IPS DF 6.9 (cell line): ENCODE data around the gene CAMTA1.

ENCODE experiments used
- DNase-seq: peaks from one replicate; pipeline ENCODE4 v3.0.0-alpha.2; 2013; ENCODE audit warnings: low read depth, low spot score
- H3K27ac ChIP-seq: one replicate; pipeline ENCODE4 v1.5.1; 2013; ENCODE audit warnings: low read length, control low read depth
- H3K27me3 ChIP-seq: 2 replicates; pipeline ENCODE4 v1.6.1; 2013; ENCODE audit warnings: mild to moderate bottlenecking, low read length; ENCODE audit not compliant: control insufficient read depth, insufficient read depth
- H3K36me3 ChIP-seq: 2 replicates; pipeline ENCODE4 v1.6.1; 2013; ENCODE audit warnings: low read length; ENCODE audit not compliant: control insufficient read depth, insufficient read depth
- H3K4me1 ChIP-seq: 2 replicates; pipeline ENCODE4 v1.6.1; 2013; ENCODE audit warnings: low read length; ENCODE audit not compliant: control insufficient read depth, insufficient read depth
- H3K4me3 ChIP-seq: 2 replicates; pipeline ENCODE4 v1.5.1; 2013; ENCODE audit warnings: mild to moderate bottlenecking, low read length
- H3K9me3 ChIP-seq: 2 replicates; pipeline ENCODE4 v1.6.1; 2013; ENCODE audit warnings: low read length, inconsistent platforms; ENCODE audit not compliant: control insufficient read depth, insufficient read depth
- WGBS: extraction: QIAGEN DNeasy Blood & Tissue Kit; methylation state at CpG from one replicate; pipeline ENCODE4 v1.1.7; 2013; ENCODE audit warnings: mixed read lengths, missing lambda C conversion rate; ENCODE audit not compliant: insufficient read length, insufficient coverage; 5-methylcytosine and 5-hydroxymethylcytosine counted together

CAMTA1 gene

DNA sequence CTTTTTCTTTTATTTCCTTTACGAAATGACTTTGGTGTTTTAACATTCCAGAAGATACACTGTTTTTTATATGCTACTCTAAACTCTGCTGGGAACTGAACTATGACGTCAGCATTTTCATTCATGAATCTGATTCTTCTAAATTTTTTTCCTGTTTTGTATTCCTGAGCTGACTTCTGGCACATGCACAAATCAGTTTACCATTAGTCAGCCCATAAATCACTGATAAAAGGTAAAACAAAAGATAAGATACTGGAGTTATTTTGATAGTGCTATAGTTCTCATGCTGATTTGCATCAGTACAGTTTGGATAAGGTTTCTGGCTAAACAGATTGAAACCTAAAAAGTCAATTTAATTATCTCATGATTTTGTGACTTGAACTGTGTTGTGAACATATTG lies 10.4 kb downstream of the CAMTA1 start:
- no peak overlapping the region for H3K27ac ChIP-seq
- no peak overlapping the region for H3K4me3 ChIP-seq
- H3K36me3 ChIP-seq = no peaks in the 10 kb centered on the region
- no peaks in the 10 kb centered on the region for H3K27me3 ChIP-seq
- DNase-seq = no peak
- H3K4me1 ChIP-seq = no peaks in the 10 kb centered on the region
- H3K9me3 ChIP-seq = no peaks in the 10 kb centered on the region
- no CpG with 5 or more reads among the region's 2 CpGs for WGBS

DNA sequence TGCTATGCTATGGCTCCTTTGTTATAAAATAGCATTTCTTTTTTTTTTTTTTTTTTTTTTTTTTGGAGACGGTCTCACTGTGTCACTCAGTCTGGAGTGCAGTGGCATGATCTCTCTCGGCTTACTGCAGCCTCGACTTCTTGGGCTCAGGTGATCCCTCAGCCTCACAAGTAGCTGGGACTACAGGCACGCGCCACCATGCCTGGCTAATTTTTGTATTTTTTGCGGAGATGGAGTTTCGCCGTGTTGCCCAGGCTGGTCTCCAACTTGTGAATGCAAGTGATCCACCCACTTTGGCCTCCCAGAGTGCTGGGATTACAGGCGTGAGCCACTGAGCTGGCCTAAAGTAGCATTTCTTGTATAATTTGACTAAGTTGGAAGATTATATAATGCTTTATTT lies 10.8 kb downstream of the CAMTA1 start:
- no peak for DNase-seq
- no peak overlapping the region for H3K27ac ChIP-seq
- H3K4me1 ChIP-seq = no peaks in the 10 kb centered on the region

DNA sequence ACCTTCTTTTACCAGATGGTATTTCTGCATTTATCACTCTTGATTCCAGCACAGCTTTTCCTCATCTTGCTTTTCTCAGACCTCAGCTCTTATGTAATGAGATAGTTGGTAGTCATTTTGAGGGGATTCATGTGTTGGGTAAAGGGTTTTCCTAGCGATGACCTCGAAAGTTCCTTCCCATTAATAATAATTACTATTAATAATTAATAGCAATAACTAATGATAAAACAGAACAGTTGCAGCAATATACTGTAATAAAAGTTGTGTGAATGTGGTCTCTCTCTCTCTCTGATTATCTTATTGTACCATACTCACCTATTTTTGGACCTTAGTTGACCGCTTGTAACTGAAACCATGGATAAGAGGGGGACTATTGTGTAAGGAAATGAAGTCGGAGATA lies 14.2 kb downstream of the CAMTA1 start:
- WGBS = no CpG with 5 or more reads among the region's 4 CpGs
- no peaks in the 10 kb centered on the region for H3K36me3 ChIP-seq
- H3K27me3 ChIP-seq = no peaks in the 10 kb centered on the region
- H3K27ac ChIP-seq = no peak overlapping the region
- no peaks in the 10 kb centered on the region for H3K9me3 ChIP-seq
- no peak for DNase-seq
- H3K4me3 ChIP-seq = no peak overlapping the region
- H3K4me1 ChIP-seq = no peaks in the 10 kb centered on the region; the same call in 1 of the 2 replicates

More for the DNA sequence above, 10.8 kb downstream of the CAMTA1 start:
- Histone ChIP-seq H3K27me3 (no peaks in the 10 kb centered on the region), H3K36me3 (no peaks in the 10 kb centered on the region), H3K4me3 (no peak overlapping the region), H3K9me3 (no peaks in the 10 kb centered on the region)
- WGBS = no CpG with 5 or more reads among the region's 9 CpGs

DNA sequence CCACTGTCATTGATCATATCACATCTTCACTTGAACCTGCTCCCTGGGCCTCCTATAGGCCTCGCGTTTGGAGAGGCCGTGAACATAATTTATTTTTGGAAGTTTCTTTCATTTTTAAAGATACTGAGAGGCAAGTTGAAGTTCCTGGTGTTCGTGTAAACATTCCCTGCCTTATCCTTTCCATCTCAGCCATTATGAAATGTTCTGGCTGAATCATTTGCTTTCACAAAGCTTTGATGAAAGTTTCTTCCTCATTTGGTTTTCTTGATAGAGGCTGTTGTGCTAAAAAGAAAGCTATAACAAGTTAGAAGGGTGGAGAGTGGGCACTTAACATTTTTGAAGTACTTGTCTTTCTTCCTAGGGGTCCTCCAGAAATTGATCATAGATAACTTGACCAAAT lies 15.5 kb downstream of the CAMTA1 start:
- WGBS = no CpG with 5 or more reads among the region's 4 CpGs
- Histone ChIP-seq H3K9me3 (no peaks in the 10 kb centered on the region), H3K4me3 (no peak overlapping the region), H3K4me1 (no peaks in the 10 kb centered on the region; the same call in 1 of the 2 replicates), H3K27me3 (no peaks in the 10 kb centered on the region), H3K27ac (no peak overlapping the region), H3K36me3 (no peaks in the 10 kb centered on the region)
- no peak for DNase-seq

DNA sequence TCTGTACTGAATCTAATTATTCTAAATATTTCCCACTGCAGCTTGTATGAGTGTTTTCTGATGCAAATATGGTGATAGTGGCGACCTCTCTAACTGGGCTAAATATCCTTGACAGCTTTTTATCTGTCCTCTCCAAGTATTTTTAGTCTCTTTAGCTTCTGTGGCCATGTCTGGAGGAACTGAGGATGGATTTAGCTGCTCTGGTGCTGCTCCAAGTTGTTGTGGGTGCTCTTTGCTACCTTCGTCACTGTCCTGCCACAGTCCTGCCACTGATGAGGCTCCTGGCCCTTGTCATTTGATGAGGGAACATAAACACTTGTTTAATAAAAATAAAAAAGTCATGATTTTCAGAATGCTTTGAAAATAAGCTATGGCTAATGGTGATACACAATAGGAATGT lies 15.9 kb downstream of the CAMTA1 start:
- DNase-seq = no peak
- no peaks in the 10 kb centered on the region for H3K9me3 ChIP-seq
- no peak overlapping the region for H3K4me3 ChIP-seq
- H3K36me3 ChIP-seq = no peaks in the 10 kb centered on the region
- H3K27me3 ChIP-seq = no peaks in the 10 kb centered on the region
- no CpG with 5 or more reads among the region's 2 CpGs for WGBS
- H3K4me1 ChIP-seq = no peaks in the 10 kb centered on the region; the same call in 1 of the 2 replicates
- no peak overlapping the region for H3K27ac ChIP-seq

DNA sequence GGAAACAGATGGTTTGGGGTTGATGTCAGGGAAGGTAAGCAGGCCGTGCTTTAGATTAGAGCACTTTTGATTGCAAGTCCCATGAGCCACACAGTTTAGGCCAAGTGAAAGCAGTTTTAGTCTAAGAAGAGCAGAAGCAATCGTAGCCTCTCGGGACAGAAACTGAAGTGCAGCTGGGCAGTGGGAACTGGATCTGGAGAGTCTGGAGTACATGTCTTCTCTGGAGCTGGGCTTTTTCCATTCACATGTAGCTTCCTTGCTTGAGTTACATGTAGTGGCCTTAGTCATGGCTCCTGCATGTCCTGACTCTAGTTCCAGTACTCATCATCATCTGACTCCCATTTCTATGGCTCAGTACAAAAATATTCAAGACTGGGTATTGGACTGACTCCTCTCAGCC lies 16.7 kb downstream of the CAMTA1 start:
- no CpG with 5 or more reads among the region's 3 CpGs for WGBS
- no peak for DNase-seq
- H3K27ac ChIP-seq = no peak overlapping the region
- no peaks in the 10 kb centered on the region for H3K27me3 ChIP-seq
- H3K4me3 ChIP-seq = no peak overlapping the region
- H3K9me3 ChIP-seq = no peaks in the 10 kb centered on the region
- H3K4me1 ChIP-seq = no peaks in the 10 kb centered on the region; the same call in 1 of the 2 replicates
- H3K36me3 ChIP-seq = no peaks in the 10 kb centered on the region

DNA sequence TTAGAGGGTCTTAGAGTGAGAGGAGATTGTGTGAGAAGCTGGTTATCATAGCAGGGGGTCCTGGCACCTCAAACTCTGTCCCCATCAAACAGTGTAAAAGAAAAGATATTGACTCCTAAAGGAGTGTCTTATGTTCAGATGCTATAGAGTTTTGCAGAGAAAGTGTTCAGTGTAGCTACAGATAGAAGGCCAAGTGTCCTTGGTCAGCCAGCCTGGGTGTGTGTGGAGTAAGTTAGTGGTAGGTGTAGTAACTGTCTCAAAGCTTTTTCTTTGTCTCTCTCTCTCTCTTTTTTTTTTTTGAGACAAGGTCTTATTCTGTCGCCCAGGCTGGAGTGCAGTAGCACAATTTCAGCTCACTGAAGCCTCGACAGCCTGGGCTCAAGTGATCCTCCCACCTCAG lies 17.2 kb downstream of the CAMTA1 start:
- Histone ChIP-seq H3K27me3 (no peaks in the 10 kb centered on the region), H3K4me1 (no peaks in the 10 kb centered on the region; the same call in 1 of the 2 replicates)
- WGBS = no CpG with 5 or more reads among the region's 2 CpGs

DNA sequence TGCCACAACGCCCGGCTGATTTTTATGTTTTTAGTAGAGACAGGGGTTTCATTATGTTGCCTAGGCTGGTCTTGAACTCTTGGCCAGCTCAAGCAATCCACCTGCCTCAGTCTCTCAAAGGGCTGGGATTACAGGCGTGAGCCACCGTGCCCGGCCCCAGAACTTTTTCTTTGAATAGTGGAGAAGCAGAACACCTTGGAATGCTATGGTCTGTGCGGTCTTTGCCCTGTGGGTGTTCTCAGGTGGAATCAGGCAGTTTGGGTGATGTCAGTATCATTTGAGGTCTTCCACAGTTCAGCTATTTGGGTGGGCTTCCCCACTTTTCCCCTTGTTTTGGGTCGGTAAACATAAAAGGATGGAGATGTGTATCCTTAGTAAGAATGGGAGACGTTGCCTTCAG lies 17.6 kb downstream of the CAMTA1 start:
- H3K9me3 ChIP-seq = no peaks in the 10 kb centered on the region
- no peak for DNase-seq
- no CpG with 5 or more reads among the region's 8 CpGs for WGBS
- H3K27ac ChIP-seq = no peak overlapping the region
- H3K4me1 ChIP-seq = no peaks in the 10 kb centered on the region; the same call in 1 of the 2 replicates
- no peak overlapping the region for H3K4me3 ChIP-seq
- no peaks in the 10 kb centered on the region for H3K27me3 ChIP-seq
- H3K36me3 ChIP-seq = no peaks in the 10 kb centered on the region

More for the DNA sequence above, 17.2 kb downstream of the CAMTA1 start:
- no peak for DNase-seq
- Histone ChIP-seq H3K9me3 (no peaks in the 10 kb centered on the region), H3K4me3 (no peak overlapping the region), H3K36me3 (no peaks in the 10 kb centered on the region), H3K27ac (no peak overlapping the region)

DNA sequence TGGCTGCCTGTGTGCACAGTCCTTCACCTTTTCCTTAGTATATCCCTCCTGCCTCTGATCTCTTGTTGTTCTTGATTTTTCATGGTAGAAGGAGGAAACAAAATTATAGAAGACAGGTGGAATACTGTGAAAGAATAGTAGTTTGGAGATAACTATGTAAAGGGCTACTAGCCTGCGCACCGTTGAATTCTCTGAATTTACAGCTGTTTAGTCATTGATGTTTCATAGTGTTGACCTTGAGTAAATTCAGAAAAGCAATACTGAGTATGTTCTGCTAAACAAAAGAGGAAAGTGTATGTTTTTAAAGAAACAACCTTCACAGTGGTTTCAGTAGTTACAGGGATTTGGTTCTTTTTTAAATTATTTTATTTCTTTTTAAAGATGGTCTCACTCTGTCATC lies 18.1 kb downstream of the CAMTA1 start:
- H3K36me3 ChIP-seq = no peaks in the 10 kb centered on the region
- H3K27ac ChIP-seq = no peak overlapping the region
- H3K27me3 ChIP-seq = no peaks in the 10 kb centered on the region
- WGBS = no CpG with 5 or more reads among the region's 2 CpGs
- DNase-seq = no peak
- H3K4me1 ChIP-seq = no peaks in the 10 kb centered on the region; the same call in 1 of the 2 replicates
- no peaks in the 10 kb centered on the region for H3K9me3 ChIP-seq
- no peak overlapping the region for H3K4me3 ChIP-seq

DNA sequence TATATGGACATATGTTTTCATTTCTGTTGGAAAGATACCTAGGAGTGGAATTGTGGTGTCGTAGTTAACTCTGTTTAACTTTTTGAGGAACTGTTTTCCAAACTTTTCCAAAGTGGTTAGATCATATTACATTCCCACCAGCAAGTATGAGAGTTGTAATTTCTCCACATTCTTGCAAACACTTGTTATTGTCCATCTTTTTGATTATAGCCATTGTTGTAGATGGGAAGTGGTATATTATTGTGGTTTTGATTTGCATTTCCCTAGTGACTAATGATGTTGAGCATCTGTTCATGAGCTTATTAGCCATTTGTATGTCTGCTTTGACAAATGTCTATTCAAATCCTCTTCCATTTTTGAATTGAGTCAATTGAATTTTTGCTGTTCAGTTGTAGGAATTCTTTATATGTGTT lies 19.8 kb downstream of the CAMTA1 start:
- H3K27ac ChIP-seq = no peak overlapping the region
- no peaks in the 10 kb centered on the region for H3K9me3 ChIP-seq
- no CpG with 5 or more reads among the region's 1 CpG for WGBS
- no peaks in the 10 kb centered on the region for H3K36me3 ChIP-seq
- DNase-seq = no peak
- H3K27me3 ChIP-seq = no peaks in the 10 kb centered on the region
- no peak overlapping the region for H3K4me3 ChIP-seq
- H3K4me1 ChIP-seq = peaks cover 1% of the 10 kb centered on the region

DNA sequence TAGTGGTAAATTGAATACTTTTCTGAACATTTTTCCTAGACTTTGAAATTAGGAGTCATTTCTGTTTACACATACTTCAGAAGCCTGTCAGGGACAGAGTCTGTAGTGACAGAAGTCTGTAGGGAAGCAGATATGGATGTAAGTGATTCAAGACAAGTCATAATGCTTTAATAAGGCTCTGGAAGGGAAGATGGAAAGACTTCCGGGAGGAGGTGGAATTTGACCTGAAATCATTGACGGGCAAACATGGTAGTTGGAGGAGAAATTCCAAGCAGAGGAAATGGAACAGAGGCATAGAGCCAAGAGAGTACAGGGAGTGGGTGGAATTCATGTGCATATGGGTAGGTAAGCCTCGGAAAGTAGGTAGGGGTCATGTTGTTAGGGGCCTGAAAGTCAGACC lies 22.5 kb downstream of the CAMTA1 start:
- Histone ChIP-seq H3K4me1 (peaks cover 1% of the 10 kb centered on the region), H3K9me3 (no peaks in the 10 kb centered on the region), H3K27ac (no peak overlapping the region), H3K27me3 (no peaks in the 10 kb centered on the region), H3K36me3 (no peaks in the 10 kb centered on the region), H3K4me3 (no peak overlapping the region)
- no CpG with 5 or more reads among the region's 3 CpGs for WGBS
- DNase-seq = no peak
